CD4-positive, alpha-beta T cell (primary cell): ENCODE results near the gene CLTRN. TPM values are rescaled to one million over a fixed set of nuclear protein-coding genes. Genes with fewer than 3 reads are reported as not detected.
"Not testable (repeated sequence)": the region's sequence is repeated elsewhere in the genome, so short reads cannot be mapped to it uniquely, and the experiment has no call there.

ENCODE experiments used
- ATAC-seq: fragments of 200-7000 bp; cut with Tn5 transposase; one replicate; pipeline ENCODE4 v1.10.0; 2022; ENCODE audit warnings: mild to moderate bottlenecking; ENCODE audit not compliant: poor library complexity
- CTCF ChIA-PET: fragments of 350-600 bp; sonication (Branson Sonifier 250); formaldehyde crosslinking; loops from one replicate; lab custom pipeline; 2021; ENCODE audit warnings: antibody characterized with exemption, inconsistent platforms; lab: Charles Lee
- POLR2A ChIA-PET: fragments of 350-600 bp; sonication (Branson Sonifier 250); formaldehyde crosslinking; loops from one replicate; lab custom pipeline; 2021; ENCODE audit warnings: antibody characterized with exemption, inconsistent platforms; lab: Charles Lee
- DNase-seq, 14 experiments: peaks; one replicate each; pipeline ENCODE4 v3.0.0-alpha.2; 2013 to 2020; ENCODE audit warnings: mixed read lengths in 2 of 14
- H3K27ac ChIP-seq, 2 donors: one replicate each; pipeline versions ENCODE4 v1.5.1 to v1.7.0; 2013; ENCODE audit warnings: low read length in 2 of 2, low read depth in 1 of 2, mild to moderate bottlenecking in 1 of 2
- H3K27me3 ChIP-seq, 2 experiments: 1 replicate in 1 of 2; 2 replicates in 1 of 2; pipeline versions ENCODE4 v1.6.1 to v1.7.0; 2013; ENCODE audit warnings: low read length in 2 of 2, control low read depth in 1 of 2, mild to moderate bottlenecking in 1 of 2, moderate library complexity in 1 of 2; ENCODE audit not compliant: insufficient read depth in 2 of 2, control insufficient read depth in 1 of 2
- H3K36me3 ChIP-seq: one replicate; pipeline ENCODE4 v1.6.1; 2013; ENCODE audit warnings: low read length, control low read depth; ENCODE audit not compliant: insufficient read depth
- H3K4me1 ChIP-seq: one replicate; pipeline ENCODE4 v1.6.1; 2013; ENCODE audit warnings: low read length, control low read depth; ENCODE audit not compliant: insufficient read depth
- H3K4me3 ChIP-seq: one replicate; pipeline ENCODE4 v1.5.1; 2013; ENCODE audit warnings: mild to moderate bottlenecking, low read length, moderate library complexity
- H3K9me3 ChIP-seq, 2 experiments: 1 replicate in 1 of 2; 2 replicates in 1 of 2; pipeline versions ENCODE4 v1.6.1 to v1.7.0; 2013; ENCODE audit warnings: low read length in 2 of 2, mild to moderate bottlenecking in 2 of 2, control low read depth in 1 of 2, moderate library complexity in 1 of 2; ENCODE audit not compliant: control insufficient read depth in 1 of 2, insufficient read depth in 1 of 2
- H3K27ac Mint-ChIP-seq: one replicate; pipeline ENCODE4 v1.8.0; 2020; ENCODE audit warnings: mixed read lengths
- H3K27me3 Mint-ChIP-seq: one replicate; pipeline ENCODE4 v1.8.0; 2021; ENCODE audit warnings: mixed read lengths
- H3K36me3 Mint-ChIP-seq: one replicate; pipeline ENCODE4 v1.8.0; 2021; ENCODE audit warnings: low read depth, mixed read lengths
- H3K4me1 Mint-ChIP-seq: one replicate; pipeline ENCODE4 v1.8.0; 2021; ENCODE audit warnings: low read depth, mixed read lengths
- H3K4me3 Mint-ChIP-seq: one replicate; pipeline ENCODE4 v1.8.0; 2020; ENCODE audit warnings: mild to moderate bottlenecking, mixed read lengths
- H3K9me3 Mint-ChIP-seq: one replicate; pipeline ENCODE4 v1.8.0; 2020; ENCODE audit warnings: mixed read lengths
- intact Hi-C, 2 experiments: fragments of 100-400 bp; cut with DNase I in 1 of 2; cut with micrococcal nuclease in 1 of 2; formaldehyde crosslinking; loops; one replicate each; pipeline versions ENCODE4 v1.15.1 to v1.9.0; 2023 to 2025; cut with DNase I, micrococcal nuclease
- total RNA-seq, 174 experiments: library from RNA in 2 of 174; stranded (reverse) in 2 of 174; gene quantifications; one replicate each; pipeline ENCODE4 v1.2.3 and lab custom pipeline; 2021 to 2026
- TF ChIP-seq, protein P1 (sequence below): fragments of 200-600 bp; IDR thresholded peaks from one replicate; pipeline ENCODE4 v1.8.0; 2022; ENCODE audit warnings: antibody characterized with exemption, mild to moderate bottlenecking

The CLTRN gene
- total RNA-seq, 2 experiments from 2014 or later, result 0.44 to 0.56 TPM

DNA sequence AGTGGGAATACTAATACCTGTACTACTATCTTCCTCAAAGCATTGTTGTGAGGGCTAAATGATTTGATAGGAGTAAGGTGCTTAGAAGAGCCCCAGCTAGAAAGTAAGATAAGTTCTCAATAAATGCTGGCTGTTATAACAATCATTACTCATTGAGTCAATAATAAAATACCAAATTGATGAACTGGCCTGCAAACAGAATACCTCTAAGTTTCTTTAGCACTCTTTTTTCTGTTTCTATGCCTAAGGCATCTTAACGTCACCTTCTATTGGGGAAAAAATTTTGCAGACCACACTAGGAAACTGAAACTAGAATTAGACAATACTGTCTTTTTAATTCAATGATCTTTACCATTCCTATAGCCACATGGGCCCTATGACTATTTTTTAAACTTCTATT is 1.2 kb downstream of the CLTRN start:
- no peak overlapping the region for H3K4me3 Mint-ChIP-seq
- no peak for ATAC-seq
- H3K36me3 Mint-ChIP-seq, result no peaks in the 10 kb centered on the region
- no peak for DNase-seq
- ChIA-PET CTCF (interaction anchor here (1.9 kb wide), 1 partner anchor 15 kb away, joined by 4 read pairs; no protein-coding TSS in a partner anchor), POLR2A (no interaction called here)
- TF ChIP-seq, protein P1, sequence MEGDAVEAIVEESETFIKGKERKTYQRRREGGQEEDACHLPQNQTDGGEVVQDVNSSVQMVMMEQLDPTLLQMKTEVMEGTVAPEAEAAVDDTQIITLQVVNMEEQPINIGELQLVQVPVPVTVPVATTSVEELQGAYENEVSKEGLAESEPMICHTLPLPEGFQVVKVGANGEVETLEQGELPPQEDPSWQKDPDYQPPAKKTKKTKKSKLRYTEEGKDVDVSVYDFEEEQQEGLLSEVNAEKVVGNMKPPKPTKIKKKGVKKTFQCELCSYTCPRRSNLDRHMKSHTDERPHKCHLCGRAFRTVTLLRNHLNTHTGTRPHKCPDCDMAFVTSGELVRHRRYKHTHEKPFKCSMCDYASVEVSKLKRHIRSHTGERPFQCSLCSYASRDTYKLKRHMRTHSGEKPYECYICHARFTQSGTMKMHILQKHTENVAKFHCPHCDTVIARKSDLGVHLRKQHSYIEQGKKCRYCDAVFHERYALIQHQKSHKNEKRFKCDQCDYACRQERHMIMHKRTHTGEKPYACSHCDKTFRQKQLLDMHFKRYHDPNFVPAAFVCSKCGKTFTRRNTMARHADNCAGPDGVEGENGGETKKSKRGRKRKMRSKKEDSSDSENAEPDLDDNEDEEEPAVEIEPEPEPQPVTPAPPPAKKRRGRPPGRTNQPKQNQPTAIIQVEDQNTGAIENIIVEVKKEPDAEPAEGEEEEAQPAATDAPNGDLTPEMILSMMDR, result no peak
- no peaks in the 10 kb centered on the region for H3K4me1 ChIP-seq
- intact Hi-C loops, result no loop called here
- no peaks in the 10 kb centered on the region for H3K9me3 Mint-ChIP-seq
- no peak overlapping the region for H3K4me3 ChIP-seq
- peaks cover 38% of the 10 kb centered on the region for H3K27me3 Mint-ChIP-seq
- H3K4me1 Mint-ChIP-seq, result no peaks in the 10 kb centered on the region
- H3K9me3 ChIP-seq, result no peaks in the 10 kb centered on the region
- H3K27me3 ChIP-seq, result peaks cover 2 to 14% of the 10 kb centered on the region in 2 experiments
- H3K27ac Mint-ChIP-seq, result no peak overlapping the region
- no peaks in the 10 kb centered on the region for H3K36me3 ChIP-seq
- no peak overlapping the region for H3K27ac ChIP-seq

DNA sequence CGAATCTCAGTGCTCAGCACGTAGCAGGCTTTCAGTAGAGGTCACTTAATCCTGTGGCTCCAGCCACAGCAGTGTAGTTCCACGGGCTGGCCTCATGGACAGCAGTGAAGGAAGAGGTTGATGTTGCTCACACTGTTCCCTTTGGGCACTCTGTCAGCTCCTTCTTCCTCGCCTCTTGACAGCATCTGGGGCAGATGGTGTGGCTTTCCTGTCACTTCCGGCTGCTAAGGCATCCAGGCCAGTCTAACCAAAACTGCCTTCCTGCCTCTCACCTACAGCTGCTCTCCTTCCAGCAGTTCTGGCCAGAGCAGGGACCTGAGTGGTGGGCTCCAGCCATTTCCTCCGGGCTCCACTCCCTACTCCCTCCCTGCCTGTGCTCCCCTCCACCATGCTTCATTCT is 9.8 kb downstream of the CLTRN start:
- H3K27me3 ChIP-seq, H3K4me1 Mint-ChIP-seq, CTCF ChIA-PET: not testable (repeated sequence)

DNA sequence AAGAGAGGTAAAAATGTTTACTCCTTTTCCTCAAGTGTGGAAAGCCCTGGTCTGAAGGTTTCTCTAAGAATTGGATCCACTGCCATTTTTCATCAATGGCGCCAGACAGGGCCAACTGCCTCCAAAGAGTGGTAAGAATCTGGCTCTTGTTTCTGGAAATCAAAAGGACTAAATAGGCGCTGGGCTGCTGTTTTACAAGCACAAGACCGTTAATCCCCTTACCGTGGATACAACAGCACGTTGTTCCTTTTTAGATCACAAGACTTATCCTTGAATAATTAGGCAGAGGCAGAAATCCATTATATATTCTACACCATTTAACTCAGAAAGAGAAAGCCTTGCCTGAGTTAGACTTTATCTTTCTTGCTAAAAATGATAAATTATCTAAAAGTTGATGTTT is 10.6 kb downstream of the CLTRN start:
- TF ChIP-seq, protein P1, result no peak
- H3K4me3 ChIP-seq, result no peak overlapping the region
- ATAC-seq, result no peak
- Mint-ChIP-seq H3K4me1 (no peaks in the 10 kb centered on the region), H3K4me3 (no peak overlapping the region), H3K9me3 (no peaks in the 10 kb centered on the region), H3K36me3 (no peaks in the 10 kb centered on the region), H3K27me3 (no peaks in the 10 kb centered on the region), H3K27ac (no peak overlapping the region)
- H3K36me3 ChIP-seq, result no peaks in the 10 kb centered on the region
- H3K27me3 ChIP-seq, result no peaks in the 10 kb centered on the region
- no peaks in the 10 kb centered on the region for H3K9me3 ChIP-seq
- DNase-seq, result no peak
- ChIA-PET POLR2A (no interaction called here), CTCF (no interaction called here)
- intact Hi-C loops, result loop anchor here in 1 of 2 experiments (10.0 kb wide), 1 partner anchor 159 kb away; the partner anchor contains the start of gene PIR
- H3K4me1 ChIP-seq, result no peaks in the 10 kb centered on the region
- H3K27ac ChIP-seq, result no peak overlapping the region

More for the DNA sequence above, 9.8 kb downstream of the CLTRN start:
- H3K4me1 ChIP-seq, ATAC-seq, H3K36me3 ChIP-seq, H3K4me3 ChIP-seq, H3K9me3 ChIP-seq, POLR2A ChIA-PET, H3K27me3 Mint-ChIP-seq, H3K36me3 Mint-ChIP-seq, H3K27ac Mint-ChIP-seq, H3K4me3 Mint-ChIP-seq, DNase-seq, H3K9me3 Mint-ChIP-seq, H3K27ac ChIP-seq: not testable (repeated sequence)
- intact Hi-C loops, result loop anchor here in 1 of 2 experiments (10.0 kb wide), 1 partner anchor 160 kb away; the partner anchor contains the start of gene PIR

DNA sequence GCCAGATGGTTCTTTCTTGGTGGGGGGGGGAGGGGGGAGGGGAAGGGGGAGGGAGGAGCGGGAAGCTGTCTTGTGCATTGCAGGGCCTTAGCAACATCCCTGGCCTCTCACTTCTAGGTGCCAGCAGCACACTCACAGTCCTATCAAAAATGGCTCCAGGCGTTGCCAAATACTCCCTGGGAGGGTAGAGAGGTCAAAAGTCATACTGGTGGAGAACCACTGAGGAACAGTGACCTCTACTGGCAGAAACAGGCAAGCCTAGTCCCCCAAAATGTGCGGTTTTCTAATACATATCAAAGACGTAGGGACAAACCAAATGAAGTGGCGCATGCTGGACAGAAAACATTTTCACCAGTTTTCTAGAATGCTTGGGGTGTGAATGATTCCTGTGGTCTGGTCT is 17.1 kb downstream of the CLTRN start:
- H3K4me3 Mint-ChIP-seq, intact Hi-C loops, H3K36me3 ChIP-seq, H3K27ac ChIP-seq, H3K9me3 Mint-ChIP-seq, H3K4me3 ChIP-seq, H3K27me3 ChIP-seq, POLR2A ChIA-PET, H3K4me1 ChIP-seq, H3K27ac Mint-ChIP-seq, H3K9me3 ChIP-seq, DNase-seq, H3K36me3 Mint-ChIP-seq, H3K27me3 Mint-ChIP-seq: not testable (repeated sequence)
- CTCF ChIA-PET, result interaction anchor here (1.3 kb wide), 1 partner anchor 15 kb away, joined by 4 read pairs; no protein-coding TSS in a partner anchor
- ATAC-seq, result peak; percentile 49
- peaks cover 12% of the 10 kb centered on the region for H3K4me1 Mint-ChIP-seq
